SIG-M5 treated with dmso at 0.1 percent for 504 hours (cell line): ENCODE results near the gene ATP7B.
"Not testable (repeated sequence)": the region's sequence is repeated elsewhere in the genome, so short reads cannot be mapped to it uniquely, and the experiment has no call there.

Experiments used
- DNase-seq: peaks from one replicate; lab custom pipeline; 2025; ENCODE audit not compliant: unreplicated experiment; lab: John Stamatoyannopoulos, UW

Gene ATP7B

DNA sequence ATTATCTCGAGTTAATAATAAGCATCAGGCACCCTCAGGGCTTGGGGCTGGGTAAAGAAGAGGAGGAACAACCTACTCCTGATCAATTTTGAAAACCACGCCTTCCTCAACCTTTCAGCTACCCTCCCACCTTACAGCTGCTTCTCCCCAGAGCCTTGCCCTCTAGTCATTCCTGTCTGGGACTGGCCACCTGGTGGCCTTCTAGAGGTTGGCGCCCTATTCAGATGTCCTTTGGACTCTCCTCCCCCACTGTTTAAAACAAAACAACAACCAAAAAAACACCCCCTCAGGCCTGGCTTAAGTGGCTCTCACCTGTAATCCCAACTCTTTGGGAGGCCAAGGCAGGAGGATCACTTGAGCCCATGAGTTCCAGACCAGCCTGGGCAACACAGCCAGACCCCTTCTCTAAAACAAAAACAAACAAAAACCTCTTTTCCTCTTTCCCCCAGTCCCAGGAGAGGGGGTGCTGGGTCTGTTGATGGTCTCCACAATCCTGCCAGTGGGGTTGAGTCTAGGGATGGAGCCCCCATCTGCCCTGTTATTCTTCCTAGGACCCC is 87.2 kb downstream of the ATP7B start:
- peak; percentile 21 for DNase-seq

DNA sequence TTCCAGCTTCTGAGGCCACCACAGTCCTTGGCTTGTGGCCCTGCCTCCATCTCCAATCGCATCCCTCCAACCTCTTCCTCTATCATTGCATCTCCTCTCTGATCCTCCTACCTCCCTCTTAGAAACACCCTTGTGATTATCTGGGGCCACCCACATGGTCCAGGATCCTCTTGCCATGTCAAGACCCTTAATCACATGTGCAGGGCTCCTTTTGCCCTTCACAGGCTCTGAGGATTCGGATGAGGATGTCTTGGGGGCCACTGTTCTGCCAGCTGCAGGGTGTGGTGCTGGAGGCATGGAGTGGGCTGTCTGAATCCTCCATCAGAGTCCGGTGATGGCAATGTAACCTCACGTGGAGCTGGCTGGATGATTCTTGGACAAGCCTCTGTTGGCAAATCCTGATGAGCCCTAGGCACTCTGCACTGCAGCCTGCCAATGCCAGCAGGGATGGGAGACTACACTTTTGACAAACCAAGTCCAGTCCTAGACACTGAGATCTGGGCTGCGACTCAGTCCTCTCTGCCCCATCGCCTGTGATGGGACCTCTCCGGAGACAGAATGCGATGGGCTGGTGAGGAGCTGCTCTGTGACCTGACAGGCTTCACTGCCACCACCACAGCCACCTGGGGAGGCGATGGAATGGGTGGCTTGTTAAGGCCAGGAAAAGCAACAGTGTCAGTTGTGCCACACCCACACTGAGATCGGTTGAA is 88.3 kb downstream of the ATP7B start:
- DNase-seq: no peak

DNA sequence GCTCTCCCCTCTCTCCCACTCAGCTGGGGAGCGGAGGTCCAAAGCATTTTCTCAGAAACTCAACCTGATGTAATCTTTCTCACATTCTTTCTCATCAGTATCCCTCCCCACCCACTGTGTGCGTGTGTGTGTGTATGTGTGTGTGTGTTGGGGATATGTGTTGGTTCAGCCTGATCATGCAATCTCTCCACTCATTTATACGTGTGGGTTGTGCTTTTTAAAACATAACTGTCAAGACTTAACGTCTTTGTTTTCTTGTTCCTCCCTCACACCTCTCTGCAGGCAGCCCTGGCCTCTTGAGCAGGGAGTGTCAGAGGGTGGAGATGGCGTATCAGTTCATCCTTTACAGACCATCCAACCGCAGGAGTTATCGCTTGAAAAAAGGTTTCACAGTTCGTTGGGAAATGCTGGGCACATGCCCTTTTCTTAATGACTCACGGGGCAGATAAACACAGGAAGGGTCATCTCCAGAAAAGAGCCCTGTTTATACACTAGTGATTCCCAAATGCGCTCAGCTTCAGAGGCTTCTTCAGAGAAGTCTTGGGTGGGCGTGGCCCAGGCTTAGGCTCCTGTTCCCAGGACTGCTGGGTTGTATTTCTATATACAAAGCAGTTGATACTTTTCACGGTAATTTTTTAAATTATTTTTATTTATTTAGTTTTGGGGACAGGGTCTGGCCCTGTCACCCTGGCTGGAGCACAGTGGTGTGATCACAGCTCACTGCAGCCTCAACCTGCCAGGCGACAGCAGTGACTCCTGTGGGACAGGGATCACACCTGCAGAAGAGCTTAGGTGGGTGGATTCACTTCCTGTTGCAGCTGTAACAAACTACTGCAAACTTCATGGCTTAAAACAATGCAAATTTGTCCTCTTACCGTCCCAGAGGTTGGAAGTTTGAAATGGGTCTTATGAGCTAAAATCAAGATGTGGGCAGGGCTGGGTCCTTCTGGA is 89.2 kb downstream of the ATP7B start:
- no peak for DNase-seq

GRCh38 chr13:51920786-51921185 is 90.5 kb downstream of the ATP7B start:
- DNase-seq: no peak

GRCh38 chr13:51920267-51920666 is 91.0 kb downstream of the ATP7B start:
- DNase-seq: no peak

DNA sequence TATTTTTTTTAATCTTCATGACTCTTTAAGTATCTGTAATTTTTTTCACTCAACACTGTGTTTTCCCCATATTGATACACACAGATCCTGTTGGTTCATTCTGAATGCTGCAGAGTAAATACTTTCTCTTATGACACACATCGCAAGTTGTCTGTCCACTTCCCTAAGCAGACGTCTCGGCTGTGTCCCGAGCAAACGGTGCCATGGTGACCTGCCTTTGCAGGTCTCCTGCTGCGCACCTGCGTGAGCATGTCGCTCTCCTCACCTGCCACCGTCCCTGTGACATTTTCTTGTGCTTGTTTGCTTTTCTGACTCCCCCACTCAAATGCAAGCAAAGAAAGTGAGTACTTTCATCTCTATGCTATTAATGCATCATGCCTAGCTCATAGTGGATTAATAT is 91.7 kb downstream of the ATP7B start:
- DNase-seq: no peak

DNA sequence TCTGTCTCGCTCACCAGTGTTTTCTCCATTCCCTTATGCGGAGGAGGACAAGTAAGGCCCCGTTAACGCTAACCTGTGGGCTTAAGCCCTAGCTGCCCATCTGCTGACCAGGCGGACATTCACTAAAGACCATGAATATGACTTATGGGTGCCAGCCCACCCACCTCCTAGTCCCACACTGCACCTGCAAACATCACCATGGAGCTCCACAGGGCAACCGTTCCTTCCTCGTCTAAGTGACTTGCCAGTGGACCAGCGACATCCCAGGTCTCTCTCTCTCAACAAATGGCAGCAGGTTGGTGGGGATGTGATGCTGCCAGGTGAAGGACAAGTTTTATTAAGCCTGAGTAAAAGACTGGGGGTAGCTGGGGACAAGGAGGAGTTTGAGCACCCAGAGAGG is 94.3 kb downstream of the ATP7B start:
- DNase-seq: no peak

GRCh38 chr13:51916051-51916818 is 95.0 kb downstream of the ATP7B start:
- DNase-seq: no peak

DNA sequence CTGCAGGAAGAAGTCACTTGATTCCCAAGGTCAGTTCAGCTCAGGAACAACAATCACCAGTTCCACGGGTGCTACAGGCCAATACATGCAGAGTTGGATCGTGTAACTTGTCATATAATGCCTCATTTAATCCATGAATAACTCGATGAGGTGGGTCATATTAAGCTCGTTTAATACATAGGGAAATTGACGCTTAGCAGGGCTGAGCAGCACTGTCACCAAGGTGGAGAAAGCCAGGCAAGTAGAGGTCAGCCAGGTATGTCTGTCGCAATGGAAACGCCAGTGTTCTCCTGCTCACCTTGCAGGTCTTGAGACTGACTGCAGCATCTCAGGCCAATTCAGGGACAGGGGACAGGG is 97.1 kb downstream of the ATP7B start:
- DNase-seq: no peak

DNA sequence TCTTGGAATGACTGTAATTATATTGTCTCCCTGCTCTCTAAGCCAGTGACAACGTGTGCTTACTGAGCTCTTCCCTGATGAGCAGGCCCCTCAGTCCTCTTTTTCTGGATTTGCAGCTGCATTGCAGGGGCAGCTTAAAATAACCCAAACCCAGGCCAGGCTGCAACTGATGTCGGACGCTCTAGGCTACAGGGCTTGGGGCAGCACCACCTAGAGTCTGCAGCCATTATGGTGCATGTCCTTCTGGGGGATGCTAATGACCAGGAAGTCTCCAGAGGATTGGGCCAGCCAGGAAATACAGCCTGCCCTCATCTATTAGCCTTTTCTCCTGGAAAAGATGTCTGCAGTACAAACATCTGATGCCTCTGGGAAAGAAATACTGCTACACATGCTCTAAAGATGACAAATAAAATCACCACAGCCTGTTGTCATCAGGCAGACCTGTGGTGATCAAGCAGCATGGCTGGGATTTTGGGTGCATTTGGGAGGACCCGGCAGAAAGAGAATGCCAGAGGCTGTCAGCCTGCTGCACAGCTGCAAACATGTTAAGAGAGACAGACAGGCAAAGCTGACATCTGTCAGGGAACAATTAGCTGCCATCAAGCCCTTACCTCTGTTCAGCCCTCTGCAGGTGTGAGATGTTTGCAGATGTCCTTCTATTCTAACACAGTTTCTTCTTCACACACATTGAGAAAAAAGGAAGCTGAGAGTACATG is 97.7 kb downstream of the ATP7B start:
- DNase-seq: no peak

GRCh38 chr13:51912511-51913225 is 98.6 kb downstream of the ATP7B start:
- DNase-seq: peak; percentile 17

DNA sequence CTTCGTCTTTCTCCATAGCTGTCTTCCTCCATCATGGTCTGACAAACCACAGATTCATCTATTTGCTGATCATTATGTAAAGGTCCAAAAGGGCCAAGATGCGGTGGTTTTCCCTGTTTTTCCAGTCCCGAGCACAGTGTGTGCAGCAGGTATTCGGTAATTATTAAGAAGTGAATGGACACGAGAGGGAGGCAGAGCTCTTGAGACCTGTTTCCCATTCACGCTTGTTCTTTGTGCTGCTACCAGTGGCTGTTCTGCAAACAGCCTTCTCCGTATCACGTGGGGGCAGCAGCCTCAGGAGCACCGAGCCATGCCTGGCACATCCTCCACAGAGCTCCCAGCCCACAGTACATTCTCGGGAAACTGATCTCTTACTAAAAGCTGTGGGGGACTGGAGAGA is 99.2 kb downstream of the ATP7B start:
- DNase-seq: peak; percentile 41

DNA sequence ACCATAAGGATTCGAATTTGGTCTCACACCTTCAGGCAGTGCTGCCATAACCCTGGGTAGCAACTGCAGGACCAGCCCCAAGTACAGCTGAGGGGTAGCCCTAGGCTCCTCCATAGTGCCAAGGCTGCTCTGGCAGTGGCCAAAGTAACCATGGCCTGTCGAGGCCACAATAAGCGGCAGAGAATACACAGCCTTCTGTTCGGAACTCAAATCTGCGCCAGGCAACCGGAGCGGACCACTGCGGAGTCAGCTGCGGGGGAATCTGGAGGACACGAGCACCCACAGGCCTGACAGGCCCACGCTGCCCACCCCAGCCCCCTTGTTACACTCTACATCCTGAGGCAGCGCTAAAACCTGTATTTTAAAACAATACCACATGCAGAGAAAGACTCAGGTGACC is 100.7 kb downstream of the ATP7B start:
- DNase-seq: no peak

DNA sequence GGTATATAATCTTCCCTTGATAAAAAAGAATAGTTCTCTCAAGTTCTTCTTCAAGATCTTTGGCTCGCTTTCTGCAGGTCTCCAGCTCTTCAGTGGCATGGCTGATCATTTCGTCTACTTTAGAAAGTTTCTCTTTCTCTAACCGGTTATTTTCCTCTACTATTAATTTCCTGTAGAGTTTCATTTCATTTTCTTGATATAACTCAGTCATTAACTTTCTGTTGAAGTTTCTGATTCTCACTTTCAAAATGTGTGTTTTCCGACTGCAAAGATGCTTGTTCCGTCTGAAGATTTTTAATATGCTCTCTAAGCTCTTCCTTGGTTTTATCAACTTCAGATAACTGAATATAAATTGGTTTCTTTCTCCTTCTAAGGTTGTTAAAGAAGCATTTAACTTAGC is 102.0 kb downstream of the ATP7B start:
- DNase-seq: not testable (repeated sequence)

DNA sequence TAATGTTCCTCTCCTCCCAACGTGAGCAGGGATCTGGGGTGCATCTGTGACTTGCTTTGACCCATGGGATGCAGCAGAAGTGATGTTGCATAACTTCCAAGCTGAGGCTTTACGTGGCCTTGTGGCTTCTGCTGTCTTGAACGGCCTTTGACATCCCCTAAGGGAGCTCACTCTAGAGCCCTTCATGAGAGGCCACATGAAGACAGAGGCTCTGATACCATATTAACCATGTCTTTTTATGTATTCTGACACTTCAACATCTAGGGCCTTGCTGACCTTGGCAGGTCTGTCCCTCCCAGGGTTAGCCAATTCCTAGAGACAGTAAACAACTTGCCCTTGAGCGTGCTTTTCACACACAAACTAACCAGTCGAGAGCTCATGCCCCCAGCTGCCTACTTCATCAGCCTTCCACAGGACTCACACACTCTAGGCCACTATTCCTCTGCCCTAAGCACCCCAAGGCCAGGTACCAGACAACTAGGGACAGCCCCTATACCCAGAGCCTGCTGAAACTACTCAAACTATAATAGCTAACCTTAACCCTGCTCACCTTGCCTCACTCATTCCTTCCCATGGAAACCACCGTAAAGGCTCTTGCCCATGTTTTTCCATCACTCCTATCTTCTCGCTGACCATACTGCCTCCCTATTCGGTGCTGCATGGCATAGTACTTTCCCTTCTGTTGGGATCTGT is 104.1 kb downstream of the ATP7B start:
- no peak for DNase-seq

DNA sequence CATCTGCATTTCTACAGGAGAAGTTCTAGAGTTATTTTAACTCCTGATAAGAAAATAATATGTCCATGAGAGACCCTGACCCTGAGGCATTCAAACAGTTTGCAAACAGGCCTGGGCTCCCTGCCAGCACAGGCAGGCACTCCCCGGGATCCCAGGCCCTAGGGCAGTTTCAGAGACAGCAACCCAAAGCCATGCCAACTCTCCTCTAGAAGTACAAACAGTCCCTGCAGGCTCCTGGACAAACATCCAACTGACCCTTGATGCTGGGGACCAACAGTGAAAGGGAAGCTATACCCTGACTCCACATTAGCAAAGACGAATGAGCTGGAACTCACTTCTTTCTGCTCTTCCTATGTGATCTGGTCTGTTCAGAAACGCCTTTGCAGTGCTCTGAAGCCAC is 104.7 kb downstream of the ATP7B start:
- DNase-seq: no peak

DNA sequence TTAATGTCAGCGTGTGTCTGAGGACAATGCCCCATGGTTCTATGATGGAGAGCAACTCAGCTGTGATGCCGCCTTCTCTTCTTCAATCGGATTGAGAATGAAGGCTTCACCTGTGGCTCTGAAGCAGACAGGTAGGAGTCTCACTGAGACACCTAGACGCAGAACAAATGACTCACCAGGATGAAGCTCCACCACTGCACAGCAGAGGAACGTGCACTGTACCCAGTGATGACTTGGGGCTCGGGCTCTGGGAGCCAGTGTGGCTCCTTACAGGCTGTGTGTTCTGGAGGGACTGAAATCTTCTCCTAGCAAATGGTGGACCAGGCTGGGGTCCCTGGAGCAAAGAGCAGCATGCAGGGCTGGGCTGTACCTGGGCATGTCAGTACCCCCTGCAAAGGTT is 105.5 kb downstream of the ATP7B start:
- DNase-seq: no peak

GRCh38 chr13:51902776-51903175 is 108.5 kb downstream of the ATP7B start:
- no peak for DNase-seq

DNA sequence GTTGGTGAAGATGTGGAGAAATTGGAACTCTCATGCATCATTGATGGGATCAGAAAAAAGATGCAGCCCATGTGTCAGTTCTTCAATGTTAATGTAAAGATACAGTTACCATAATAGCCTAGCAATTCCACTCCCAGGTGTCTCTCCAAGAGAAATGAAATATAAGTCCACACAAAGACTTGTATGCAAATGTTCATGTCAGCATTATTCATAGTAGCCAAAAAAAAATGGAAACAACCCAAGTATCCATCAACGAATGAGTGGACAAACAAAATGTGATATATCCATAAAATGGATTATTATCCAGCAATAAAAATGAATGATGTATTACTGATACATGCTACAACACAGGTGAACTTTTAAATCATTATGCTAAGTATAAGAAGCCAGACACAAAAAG is 110.8 kb downstream of the ATP7B start:
- no peak for DNase-seq
